Mammary epithelial cell (primary cell): ENCODE data around the gene SYNJ1.
"Not testable (repeated sequence)": the region's sequence is repeated elsewhere in the genome, so short reads cannot be mapped to it uniquely, and the experiment has no call there.

ENCODE experiments used
- CTCF ChIP-seq, 2 donors: IDR thresholded peaks in 1 of 2; conservative IDR thresholded peaks in 1 of 2; 2 replicates each; pipeline ENCODE4 v1.5.1; 2011 to 2012; ENCODE audit warnings: inconsistent platforms in 2 of 2, low read length in 2 of 2, mild to moderate bottlenecking in 2 of 2, control low read depth in 1 of 2, low read depth in 1 of 2; ENCODE audit not compliant: insufficient read depth in 1 of 2; ENCODE audit errors: extremely low read depth in 1 of 2
- EZH2 ChIP-seq: IDR thresholded peaks from 2 replicates; pipeline ENCODE4 v1.6.1; 2012; ENCODE audit warnings: low read length, inconsistent platforms, borderline replicate concordance

- TF ChIP-seq CTCF (conservative IDR thresholded peaks at IDR 0.05 in 1 of 2, IDR thresholded peaks at IDR 0.05 in 1 of 2; ENCODE audit: extremely low read depth in 1 of 2, insufficient read depth in 1 of 2, low read depth in 1 of 2, low read length in 2 of 2); EZH2: not testable (repeated sequence)
These were observed 65.8 kb downstream of the SYNJ1 start for GRCh38 chr21:32661981-32662380.
